Upper lobe of left lung (tissue), 4 donors: Measurements from ENCODE around the gene RASA4.
"Not testable (repeated sequence)": the region's sequence is repeated elsewhere in the genome, so short reads cannot be mapped to it uniquely, and the experiment has no call there.

ENCODE experiments used
- CTCF ChIP-seq, 6 experiments: fragments of 450-650 bp in 4 of 6; fragments of 200-600 bp in 2 of 6; sonication (generic) in 2 of 6; IDR thresholded peaks; one replicate each; pipeline ENCODE4 v1.5.1; 2016 to 2019; ENCODE audit warnings: antibody characterized with exemption in 6 of 6
- POLR2AphosphoS5 ChIP-seq, 2 donors: sonication (generic); formaldehyde crosslinking; IDR thresholded peaks; one replicate each; pipeline ENCODE4 v1.5.1; 2017; ENCODE audit warnings: antibody characterized with exemption in 2 of 2

- TF ChIP-seq CTCF, POLR2AphosphoS5 (IDR thresholded peaks at IDR 0.05): not testable (repeated sequence)
Observed at GRCh38 chr7:102647813-102648212, 31.3 kb upstream of the RASA4 start.
